Astrocyte (in vitro differentiated cells and primary cell): Measurements from ENCODE around the gene FMN2. TPM values are rescaled to one million over a fixed set of nuclear protein-coding genes. Genes with fewer than 3 reads are reported as not detected.
"Not testable (repeated sequence)": the region's sequence is repeated elsewhere in the genome, so short reads cannot be mapped to it uniquely, and the experiment has no call there.

Experiments used
- DNase-seq: peaks from one replicate; pipeline ENCODE4 v3.0.0-alpha.2; 2010; ENCODE audit warnings: low read depth
- FAIRE-seq: peaks from 2 replicates; lab custom pipeline; 2011; peaks lifted over from hg19 to GRCh38; lab: Jason Lieb, UNC
- H2AFZ ChIP-seq: 2 replicates; pipeline ENCODE4 v1.6.0; 2012; ENCODE audit warnings: low read depth, low read length, inconsistent platforms
- H3K27ac ChIP-seq: 2 replicates; pipeline ENCODE4 v1.5.1; 2011; ENCODE audit warnings: low read depth, low read length, inconsistent platforms
- H3K27me3 ChIP-seq: 2 replicates; pipeline ENCODE4 v1.6.0; 2011; ENCODE audit warnings: low read length, inconsistent platforms; ENCODE audit not compliant: insufficient read depth
- H3K36me3 ChIP-seq: 2 replicates; pipeline ENCODE4 v1.5.1; 2011; ENCODE audit warnings: low read length, inconsistent platforms; ENCODE audit not compliant: insufficient read depth
- H3K4me1 ChIP-seq: 2 replicates; pipeline ENCODE4 v1.5.1; 2011; ENCODE audit warnings: low read length, inconsistent platforms; ENCODE audit not compliant: insufficient read depth
- H3K4me2 ChIP-seq: 2 replicates; pipeline ENCODE4 v1.6.0; 2012; ENCODE audit warnings: low read length, inconsistent platforms
- H3K4me3 ChIP-seq: 2 replicates; pipeline ENCODE4 v1.5.1; 2011; ENCODE audit warnings: low read depth, mild to moderate bottlenecking, low read length, inconsistent platforms; ENCODE audit not compliant: insufficient read depth
- H3K79me2 ChIP-seq: 2 replicates; pipeline ENCODE4 v1.6.0; 2012; ENCODE audit warnings: mild to moderate bottlenecking, low read length, inconsistent platforms; ENCODE audit not compliant: insufficient read depth
- H3K9ac ChIP-seq: 2 replicates; pipeline ENCODE4 v1.6.0; 2012; ENCODE audit warnings: mild to moderate bottlenecking, low read length, inconsistent platforms
- H3K9me3 ChIP-seq: 2 replicates; pipeline ENCODE4 v1.5.1; 2012; ENCODE audit warnings: low read depth, mild to moderate bottlenecking, low read length, inconsistent platforms; ENCODE audit not compliant: insufficient read depth
- H4K20me1 ChIP-seq: 2 replicates; pipeline ENCODE4 v1.6.0; 2012; ENCODE audit warnings: low read length, inconsistent platforms; ENCODE audit not compliant: insufficient read depth
- H3K27ac Mint-ChIP-seq: one replicate; pipeline ENCODE4 v1.8.0; 2021; ENCODE audit warnings: mild to moderate bottlenecking, mixed read lengths; ENCODE audit not compliant: unreplicated experiment
- H3K27me3 Mint-ChIP-seq: one replicate; pipeline ENCODE4 v1.8.0; 2021; ENCODE audit warnings: low read depth, mixed read lengths; ENCODE audit not compliant: unreplicated experiment
- H3K36me3 Mint-ChIP-seq: one replicate; pipeline ENCODE4 v1.8.0; 2021; ENCODE audit warnings: low read depth, mixed read lengths; ENCODE audit not compliant: unreplicated experiment
- H3K4me1 Mint-ChIP-seq: one replicate; pipeline ENCODE4 v1.8.0; 2021; ENCODE audit warnings: low read depth, mixed read lengths; ENCODE audit not compliant: unreplicated experiment
- H3K4me3 Mint-ChIP-seq: one replicate; pipeline ENCODE4 v1.8.0; 2021; ENCODE audit warnings: mild to moderate bottlenecking, moderate library complexity, mixed read lengths; ENCODE audit not compliant: unreplicated experiment
- H3K9me3 Mint-ChIP-seq: one replicate; pipeline ENCODE4 v1.8.0; 2021; ENCODE audit warnings: mild to moderate bottlenecking, mixed read lengths; ENCODE audit not compliant: unreplicated experiment
- EZH2 ChIP-seq: IDR thresholded peaks from 2 replicates; pipeline ENCODE4 v1.6.1; 2012; ENCODE audit warnings: mild to moderate bottlenecking, low read length, inconsistent platforms; ENCODE audit not compliant: insufficient read depth
- total RNA-seq: library from RNA; stranded (reverse); gene quantifications from 2 replicates; pipeline ENCODE4 v1.2.1, GENCODE V29; 2021
- TF ChIP-seq, protein P1 (sequence below): IDR thresholded peaks from 2 replicates; pipeline ENCODE4 v1.5.1; 2011; ENCODE audit warnings: low read depth, mild to moderate bottlenecking, inconsistent platforms, low read length, moderate library complexity; ENCODE audit not compliant: insufficient read depth

The FMN2 gene
- total RNA-seq, 1 donor from 2014 or later: 2.4 TPM

- Mint-ChIP-seq H3K4me3 (no peak overlapping the region), H3K36me3 (no peaks in the 10 kb centered on the region), H3K4me1 (no peaks in the 10 kb centered on the region), H3K27ac (no peak overlapping the region), H3K9me3 (no peaks in the 10 kb centered on the region), H3K27me3 (no peaks in the 10 kb centered on the region)
- no peak overlapping the region for H3K9ac ChIP-seq
- H3K4me1 ChIP-seq: no peaks in the 10 kb centered on the region
- H2AFZ ChIP-seq: no peak overlapping the region
- no peaks in the 10 kb centered on the region for H3K27me3 ChIP-seq
- no peaks in the 10 kb centered on the region for H4K20me1 ChIP-seq
- no peak overlapping the region for H3K27ac ChIP-seq
- H3K4me2 ChIP-seq: no peak overlapping the region
- no peak for DNase-seq
- FAIRE-seq: no peak
- H3K36me3 ChIP-seq: no peaks in the 10 kb centered on the region
- no peak overlapping the region for H3K4me3 ChIP-seq
- TF ChIP-seq, protein P1, sequence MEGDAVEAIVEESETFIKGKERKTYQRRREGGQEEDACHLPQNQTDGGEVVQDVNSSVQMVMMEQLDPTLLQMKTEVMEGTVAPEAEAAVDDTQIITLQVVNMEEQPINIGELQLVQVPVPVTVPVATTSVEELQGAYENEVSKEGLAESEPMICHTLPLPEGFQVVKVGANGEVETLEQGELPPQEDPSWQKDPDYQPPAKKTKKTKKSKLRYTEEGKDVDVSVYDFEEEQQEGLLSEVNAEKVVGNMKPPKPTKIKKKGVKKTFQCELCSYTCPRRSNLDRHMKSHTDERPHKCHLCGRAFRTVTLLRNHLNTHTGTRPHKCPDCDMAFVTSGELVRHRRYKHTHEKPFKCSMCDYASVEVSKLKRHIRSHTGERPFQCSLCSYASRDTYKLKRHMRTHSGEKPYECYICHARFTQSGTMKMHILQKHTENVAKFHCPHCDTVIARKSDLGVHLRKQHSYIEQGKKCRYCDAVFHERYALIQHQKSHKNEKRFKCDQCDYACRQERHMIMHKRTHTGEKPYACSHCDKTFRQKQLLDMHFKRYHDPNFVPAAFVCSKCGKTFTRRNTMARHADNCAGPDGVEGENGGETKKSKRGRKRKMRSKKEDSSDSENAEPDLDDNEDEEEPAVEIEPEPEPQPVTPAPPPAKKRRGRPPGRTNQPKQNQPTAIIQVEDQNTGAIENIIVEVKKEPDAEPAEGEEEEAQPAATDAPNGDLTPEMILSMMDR: no peak
- no peak for TF ChIP-seq EZH2
- H3K79me2 ChIP-seq: no peaks in the 10 kb centered on the region
- no peaks in the 10 kb centered on the region for H3K9me3 ChIP-seq
These were observed 83.1 kb downstream of the FMN2 start for GRCh38 chr1:240174734-240175133.

GRCh38 chr1:240178366-240178765 is 86.7 kb downstream of the FMN2 start:
- no peak overlapping the region for H3K4me3 ChIP-seq
- Mint-ChIP-seq H3K27me3 (no peaks in the 10 kb centered on the region), H3K27ac (no peak overlapping the region), H3K36me3 (no peaks in the 10 kb centered on the region), H3K4me1 (no peaks in the 10 kb centered on the region), H3K4me3 (no peak overlapping the region), H3K9me3 (no peaks in the 10 kb centered on the region)
- no peak overlapping the region for H3K9ac ChIP-seq
- H3K4me2 ChIP-seq: no peak overlapping the region
- H3K36me3 ChIP-seq: no peaks in the 10 kb centered on the region
- no peak overlapping the region for H2AFZ ChIP-seq
- H3K27me3 ChIP-seq: no peaks in the 10 kb centered on the region
- FAIRE-seq: no peak
- H3K79me2 ChIP-seq: no peaks in the 10 kb centered on the region
- H3K27ac ChIP-seq: no peak overlapping the region
- no peak for DNase-seq
- H3K9me3 ChIP-seq: no peaks in the 10 kb centered on the region
- H3K4me1 ChIP-seq: no peaks in the 10 kb centered on the region
- H4K20me1 ChIP-seq: no peaks in the 10 kb centered on the region
- TF ChIP-seq, protein P1: no peak
- TF ChIP-seq EZH2: no peak

- H3K4me1 Mint-ChIP-seq, H2AFZ ChIP-seq, H3K4me3 Mint-ChIP-seq, H3K79me2 ChIP-seq, H3K4me3 ChIP-seq, H3K4me1 ChIP-seq, H4K20me1 ChIP-seq, H3K9me3 Mint-ChIP-seq, H3K36me3 ChIP-seq, H3K36me3 Mint-ChIP-seq, H3K9me3 ChIP-seq, DNase-seq, H3K27me3 ChIP-seq, H3K27ac ChIP-seq, H3K4me2 ChIP-seq, H3K9ac ChIP-seq, FAIRE-seq, H3K27me3 Mint-ChIP-seq, H3K27ac Mint-ChIP-seq: not testable (repeated sequence)
These were observed 93.0 kb downstream of the FMN2 start for GRCh38 chr1:240184682-240185081.
